HG02642 (cell line): ENCODE results near the gene NUTM2F.
"Not testable (repeated sequence)": the region's sequence is repeated elsewhere in the genome, so short reads cannot be mapped to it uniquely, and the experiment has no call there.

Experiments
- ATAC-seq: cut with Tn5 transposase; IDR thresholded peaks from one replicate; pipeline ENCODE4 v1.9.1; 2021; ENCODE audit warnings: mild to moderate bottlenecking; ENCODE audit not compliant: unreplicated experiment, poor library complexity

Gene NUTM2F

GRCh38 chr9:94328544-94328943 is at the start of gene NUTM2F:
NUTM2F (minus strand) TSS chr9:94328644; CDS start chr9:94328623, 21 bp downstream.
- ATAC-seq = not testable (repeated sequence)

GRCh38 chr9:94375197-94375596 is 46.8 kb upstream of the NUTM2F start:
- peak; percentile 59 for ATAC-seq

- ATAC-seq = peak; percentile 94
These were observed 46.0 kb upstream of the NUTM2F start for GRCh38 chr9:94374176-94375056.

- ATAC-seq = not testable (repeated sequence)
These were observed 45.3 kb upstream of the NUTM2F start for GRCh38 chr9:94373779-94374175.

GRCh38 chr9:94370266-94370665 is 41.8 kb upstream of the NUTM2F start:
- ATAC-seq = not testable (repeated sequence)

GRCh38 chr9:94364093-94364614 is 35.7 kb upstream of the NUTM2F start:
- not testable (repeated sequence) for ATAC-seq

GRCh38 chr9:94357158-94357557 is 28.7 kb upstream of the NUTM2F start:
- not testable (repeated sequence) for ATAC-seq

- not testable (repeated sequence) for ATAC-seq
These were observed 23.7 kb upstream of the NUTM2F start for GRCh38 chr9:94351901-94352723.

- not testable (repeated sequence) for ATAC-seq
These were observed 20.3 kb upstream of the NUTM2F start for GRCh38 chr9:94348754-94349153.

GRCh38 chr9:94347451-94347850 is 19.0 kb upstream of the NUTM2F start:
- not testable (repeated sequence) for ATAC-seq

- not testable (repeated sequence) for ATAC-seq
These were observed 13.3 kb upstream of the NUTM2F start for GRCh38 chr9:94341703-94342102.

GRCh38 chr9:94340750-94341149 is 12.3 kb upstream of the NUTM2F start:
- ATAC-seq = not testable (repeated sequence)

- ATAC-seq = not testable (repeated sequence)
These were observed 11.2 kb upstream of the NUTM2F start for GRCh38 chr9:94339657-94340056.

- not testable (repeated sequence) for ATAC-seq
These were observed 10.3 kb upstream of the NUTM2F start for GRCh38 chr9:94338723-94339122.

- ATAC-seq = not testable (repeated sequence)
These were observed 8.0 kb upstream of the NUTM2F start for GRCh38 chr9:94336445-94336844.

- ATAC-seq = not testable (repeated sequence)
These were observed 2.9 kb downstream of the NUTM2F start for GRCh38 chr9:94325583-94325982.

- not testable (repeated sequence) for ATAC-seq
These were observed 5.2 kb downstream of the NUTM2F start for GRCh38 chr9:94323153-94323798.

- ATAC-seq = not testable (repeated sequence)
These were observed 6.0 kb downstream of the NUTM2F start for GRCh38 chr9:94322342-94322940.

- not testable (repeated sequence) for ATAC-seq
These were observed 10.3 kb downstream of the NUTM2F start for GRCh38 chr9:94317949-94318657.
